HT1080 (cell line): ENCODE results near the gene SH3D19. TPM values are rescaled to one million over a fixed set of nuclear protein-coding genes. Genes with fewer than 3 reads are reported as not detected.
"Not testable (repeated sequence)": the region's sequence is repeated elsewhere in the genome, so short reads cannot be mapped to it uniquely, and the experiment has no call there.

Experiments
- DNase-seq: peaks from one replicate; pipeline ENCODE4 v3.0.0-alpha.2; 2015; ENCODE audit warnings: low read depth
- total RNA-seq: library from RNA; depleted of rRNA; stranded (reverse); fragments of >200 nt; shearing (Covaris generic); gene quantifications from 2 replicates; pipeline ENCODE4 v1.2.3, GENCODE V29; 2014

SH3D19 gene
- total RNA-seq, 1 experiment from 2014 or later: 22.6 TPM

- no peak for DNase-seq
Observed at GRCh38 chr4:151163855-151164254, 161.6 kb downstream of the SH3D19 start.

DNA sequence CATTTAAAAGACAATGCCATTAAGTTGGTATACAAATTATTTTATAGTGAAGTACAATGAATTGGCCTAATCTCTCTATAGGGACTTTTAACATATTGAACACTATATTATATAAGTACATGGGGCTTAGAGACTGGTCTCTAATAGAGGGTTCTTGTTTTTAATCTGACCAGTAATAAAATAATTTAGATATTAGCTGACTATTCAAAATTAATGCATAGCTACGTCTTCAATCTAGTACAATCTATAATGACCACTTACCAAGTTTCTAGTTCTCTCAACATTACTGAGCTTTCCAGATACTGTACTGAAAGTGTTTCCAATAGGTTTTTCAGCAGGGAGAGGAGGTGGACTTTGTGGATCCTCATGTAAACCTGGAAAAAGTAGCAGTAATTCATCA, 166.4 kb downstream of the SH3D19 start:
- DNase-seq: no peak

DNA sequence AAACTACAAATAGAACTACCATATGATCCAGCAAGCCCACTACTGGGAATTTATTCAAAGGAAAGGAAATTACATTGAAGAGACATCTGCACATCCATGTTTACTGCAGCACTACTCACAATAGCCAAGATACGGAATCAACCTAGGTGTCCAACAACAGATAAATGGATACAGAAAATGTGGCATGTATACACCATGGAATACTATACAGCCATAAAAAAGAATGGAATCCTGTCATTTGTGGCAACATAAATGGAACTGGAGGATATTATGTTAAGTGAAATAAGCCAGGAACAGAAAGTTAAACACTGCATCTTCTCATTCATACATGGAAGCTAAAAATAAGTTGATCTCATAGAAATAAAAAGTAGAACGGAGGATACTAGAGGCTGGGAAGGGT, 167.9 kb downstream of the SH3D19 start:
- no peak for DNase-seq

GRCh38 chr4:151153585-151153984, 171.8 kb downstream of the SH3D19 start:
- no peak for DNase-seq

DNA sequence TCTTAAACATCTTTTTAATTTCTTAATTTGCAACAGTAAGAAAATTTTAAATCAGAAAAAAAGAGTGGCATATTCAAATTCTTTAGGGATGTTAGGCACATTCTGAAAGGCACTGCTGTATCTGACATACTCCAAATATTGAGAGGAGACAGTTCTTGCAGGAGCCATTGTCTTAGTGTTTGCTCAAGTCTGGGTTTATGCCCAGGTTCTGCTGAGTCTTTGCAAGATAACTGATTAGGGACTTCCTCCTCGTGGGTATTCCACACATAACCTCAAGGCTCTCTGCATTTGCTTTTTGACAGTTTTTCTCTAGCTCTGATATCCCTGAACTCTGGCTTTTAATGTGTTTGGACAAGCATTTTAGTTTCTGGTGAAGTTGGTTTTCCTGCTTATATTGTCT, 173.4 kb downstream of the SH3D19 start:
- no peak for DNase-seq

GRCh38 chr4:151150821-151151580, 174.4 kb downstream of the SH3D19 start:
- DNase-seq: no peak

DNA sequence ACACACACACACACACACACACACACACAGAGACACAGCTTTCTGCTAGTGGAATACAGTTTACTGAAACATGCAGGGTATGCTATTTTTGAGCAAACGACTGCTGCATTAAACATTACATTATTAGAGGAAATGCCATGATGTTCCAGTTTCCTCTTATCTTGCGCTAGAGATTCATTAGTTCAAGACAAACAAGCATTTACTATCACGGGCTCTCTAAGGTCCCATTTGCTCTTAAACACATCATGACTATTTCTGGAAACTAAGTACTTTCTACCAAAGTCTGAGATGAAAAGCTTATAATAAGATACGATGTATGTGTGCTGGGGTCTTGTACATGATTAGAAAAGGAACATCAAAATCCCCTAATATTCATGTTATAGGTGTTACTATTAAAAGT, 177.1 kb downstream of the SH3D19 start:
- DNase-seq: no peak

GRCh38 chr4:151147000-151147399, 178.4 kb downstream of the SH3D19 start:
- DNase-seq: no peak

- no peak for DNase-seq
Observed at GRCh38 chr4:151144329-151145072, 180.9 kb downstream of the SH3D19 start.

- no peak for DNase-seq
Observed at GRCh38 chr4:151143811-151144210, 181.6 kb downstream of the SH3D19 start.

DNA sequence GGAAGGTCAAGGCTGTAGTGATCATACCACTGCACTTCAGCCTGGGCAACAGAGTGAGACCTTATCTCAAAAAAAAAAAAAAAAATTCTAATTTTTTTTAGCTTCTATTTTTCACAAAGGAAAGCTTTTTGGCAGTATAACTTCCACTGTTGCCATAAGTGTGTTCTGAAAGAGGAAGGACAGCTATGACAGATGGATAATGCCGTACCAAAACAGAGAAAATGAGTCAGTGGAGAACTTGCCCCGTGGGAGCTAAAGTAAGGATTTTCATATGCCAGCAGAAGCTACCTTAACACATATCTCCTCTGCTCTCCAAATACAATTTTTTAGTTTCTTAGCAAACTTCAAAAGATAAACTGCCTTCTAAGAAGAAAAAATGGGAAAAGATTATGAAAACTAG, 182.2 kb downstream of the SH3D19 start:
- no peak for DNase-seq

DNA sequence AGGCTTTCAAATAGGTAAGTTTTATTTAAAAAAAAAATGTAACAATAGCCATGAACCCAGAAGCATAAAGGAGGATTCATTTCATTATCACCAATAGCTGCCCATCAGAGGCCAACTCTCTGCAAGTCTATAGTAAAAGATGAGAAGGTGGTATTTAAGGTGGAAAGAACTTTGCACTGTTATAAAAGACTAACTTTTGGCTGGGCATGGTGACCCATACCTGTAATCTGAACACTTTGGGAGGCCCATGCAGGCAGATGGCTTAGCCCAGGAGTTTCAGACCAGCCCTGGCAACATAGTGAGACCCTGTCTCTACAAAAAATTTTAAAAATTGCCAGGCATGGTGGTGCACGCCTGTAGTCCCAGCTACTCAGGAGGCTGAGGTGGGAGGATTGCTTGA, 182.6 kb downstream of the SH3D19 start:
- no peak for DNase-seq

DNA sequence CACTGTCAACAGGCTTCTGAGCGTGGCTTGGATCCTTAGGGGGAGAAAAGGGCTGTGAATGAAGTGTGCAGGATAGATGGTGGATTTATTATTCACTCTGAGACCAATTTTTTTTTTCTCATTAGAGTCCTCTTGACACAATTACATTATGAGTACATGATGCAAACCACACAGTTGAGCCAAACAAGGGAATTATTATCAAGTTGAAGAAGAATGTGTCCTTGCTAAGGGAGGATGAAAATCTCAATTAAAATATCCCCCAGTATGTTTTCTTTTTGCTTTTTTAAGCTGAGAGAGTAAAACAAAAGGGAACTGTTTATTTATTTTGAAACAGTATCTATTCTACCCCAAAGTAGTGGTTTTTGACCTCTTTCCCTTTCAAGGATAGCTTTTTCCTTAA, 185.6 kb downstream of the SH3D19 start:
- DNase-seq: no peak

DNA sequence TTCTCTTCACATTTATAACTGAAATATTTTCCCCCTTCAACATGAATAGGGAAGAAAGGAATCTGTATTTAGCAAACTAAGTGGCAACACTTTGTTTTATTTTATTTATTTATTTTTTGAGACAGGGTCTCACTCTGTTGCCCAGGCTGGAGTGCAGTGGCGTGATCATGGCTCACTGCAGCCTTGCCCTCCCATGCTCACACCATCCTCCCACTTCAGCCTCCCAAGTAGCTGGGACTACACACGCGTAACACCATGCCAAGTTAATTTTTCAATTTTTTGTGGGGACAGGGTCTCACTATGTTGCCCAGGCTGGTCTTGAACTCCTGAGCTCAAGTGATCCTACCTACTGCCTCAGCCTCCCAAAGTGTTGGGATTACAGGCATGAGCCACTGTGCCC, 189.4 kb downstream of the SH3D19 start:
- DNase-seq: not testable (repeated sequence)

DNA sequence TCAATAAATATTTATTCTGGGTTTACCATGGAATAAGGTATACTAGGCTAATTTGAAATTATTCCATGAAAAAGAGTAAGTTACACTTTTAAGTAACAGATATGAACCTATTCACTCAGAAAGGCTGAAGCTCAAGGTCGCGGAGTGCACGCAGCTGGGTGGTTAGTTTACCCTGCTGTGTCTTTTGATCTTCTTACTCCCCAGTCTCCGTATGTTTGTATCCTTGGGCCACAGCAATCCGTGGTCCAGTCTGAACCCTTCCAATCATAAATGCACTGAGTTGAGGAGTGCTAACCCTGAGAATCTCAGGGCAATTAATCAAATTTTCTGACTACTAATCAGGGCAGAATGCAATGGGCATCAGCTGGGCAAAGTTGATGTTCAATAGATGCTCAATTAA, 192.1 kb downstream of the SH3D19 start:
- DNase-seq: no peak

DNA sequence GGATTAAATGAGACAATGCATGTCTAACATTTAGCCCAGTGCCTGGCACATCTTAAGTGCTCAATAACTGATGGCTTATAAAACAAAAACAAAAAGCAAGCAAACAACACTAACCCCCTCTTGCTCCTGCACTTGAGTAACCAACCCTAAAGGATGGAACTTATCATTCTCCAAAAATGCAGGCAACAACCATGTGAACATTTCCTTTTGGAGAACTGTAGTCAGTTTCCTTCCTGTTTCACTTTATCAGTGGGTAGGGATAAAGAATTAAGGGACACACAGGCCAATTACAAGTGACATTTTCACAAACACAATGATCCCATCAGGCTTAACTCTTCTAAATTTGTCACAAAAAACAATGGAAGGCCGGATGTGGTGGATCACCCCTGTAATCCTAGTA, 195.6 kb downstream of the SH3D19 start:
- no peak for DNase-seq

- peak; percentile 78 for DNase-seq
Observed at GRCh38 chr4:151117371-151117962, 207.9 kb downstream of the SH3D19 start.

- DNase-seq: no peak
Observed at GRCh38 chr4:151114986-151115385, 210.4 kb downstream of the SH3D19 start.

- DNase-seq: no peak
Observed at GRCh38 chr4:151114338-151114737, 211.1 kb downstream of the SH3D19 start.

GRCh38 chr4:151110236-151110635, 215.2 kb downstream of the SH3D19 start:
- no peak for DNase-seq

DNA sequence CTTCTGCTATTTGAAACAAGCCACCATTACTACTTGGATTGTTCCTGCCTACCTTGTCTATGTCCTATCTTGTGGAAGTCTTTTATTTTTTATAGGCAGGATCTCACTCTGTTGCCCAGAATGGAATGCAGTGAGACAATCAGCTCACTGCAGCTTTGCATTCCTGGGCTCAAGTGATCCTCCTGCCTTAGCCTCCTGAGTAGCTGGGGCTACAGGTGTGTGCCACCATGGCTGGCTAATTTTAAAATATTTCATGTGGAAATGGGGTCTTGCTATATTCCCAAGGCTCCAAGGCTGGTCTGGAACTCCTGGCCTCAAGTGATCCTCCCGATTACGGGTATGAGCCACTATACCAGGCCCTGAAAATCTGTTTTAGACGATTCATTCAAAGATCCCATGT, 218.3 kb downstream of the SH3D19 start:
- DNase-seq: no peak

DNA sequence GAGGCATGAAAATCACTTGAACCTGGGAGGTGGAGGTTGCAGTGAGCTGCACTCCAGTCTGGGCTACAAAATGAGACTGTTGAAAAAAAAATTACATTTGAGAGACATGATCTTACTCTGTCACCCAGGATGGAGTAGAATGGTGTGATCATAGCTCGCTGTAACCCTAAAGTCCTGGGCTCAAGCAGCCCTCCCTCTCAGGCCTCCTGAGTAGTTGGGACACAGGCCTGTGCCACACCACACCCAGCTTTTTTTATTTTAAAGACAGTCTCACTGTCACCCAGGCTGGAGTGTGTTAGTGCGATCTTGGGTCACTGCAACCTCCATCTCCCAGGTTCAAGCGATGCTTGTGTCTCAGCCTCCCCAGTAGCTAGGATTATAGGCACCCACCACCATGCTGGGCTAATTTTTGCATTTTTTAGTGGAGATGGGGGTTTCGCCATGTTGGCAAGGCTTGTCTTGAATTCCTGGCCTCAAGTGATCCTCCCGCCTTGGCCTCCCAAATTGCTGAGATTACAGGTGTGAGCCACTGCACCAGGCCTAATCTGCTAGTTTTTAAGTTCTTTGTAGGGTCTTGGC, 219.9 kb downstream of the SH3D19 start:
- DNase-seq: no peak
